AG10803 (cell line): ENCODE measurements around the gene ASB5.
A peak's percentile ranks its signal among the peaks of the same experiment; 100 is the strongest.

Experiments used
- DNase-seq: peaks from one replicate; pipeline ENCODE4 v3.0.0; 2010; ENCODE audit warnings: low read depth
- H3K4me3 ChIP-seq: 2 replicates; pipeline ENCODE4 v1.5.1; 2011; ENCODE audit warnings: mild to moderate bottlenecking, low read length, control low read depth
- TF ChIP-seq, protein P1 (sequence below): conservative IDR thresholded peaks from 2 replicates; pipeline ENCODE4 v1.5.1; 2011; ENCODE audit warnings: mild to moderate bottlenecking, low read length, control low read depth, inconsistent platforms

Gene ASB5

DNA sequence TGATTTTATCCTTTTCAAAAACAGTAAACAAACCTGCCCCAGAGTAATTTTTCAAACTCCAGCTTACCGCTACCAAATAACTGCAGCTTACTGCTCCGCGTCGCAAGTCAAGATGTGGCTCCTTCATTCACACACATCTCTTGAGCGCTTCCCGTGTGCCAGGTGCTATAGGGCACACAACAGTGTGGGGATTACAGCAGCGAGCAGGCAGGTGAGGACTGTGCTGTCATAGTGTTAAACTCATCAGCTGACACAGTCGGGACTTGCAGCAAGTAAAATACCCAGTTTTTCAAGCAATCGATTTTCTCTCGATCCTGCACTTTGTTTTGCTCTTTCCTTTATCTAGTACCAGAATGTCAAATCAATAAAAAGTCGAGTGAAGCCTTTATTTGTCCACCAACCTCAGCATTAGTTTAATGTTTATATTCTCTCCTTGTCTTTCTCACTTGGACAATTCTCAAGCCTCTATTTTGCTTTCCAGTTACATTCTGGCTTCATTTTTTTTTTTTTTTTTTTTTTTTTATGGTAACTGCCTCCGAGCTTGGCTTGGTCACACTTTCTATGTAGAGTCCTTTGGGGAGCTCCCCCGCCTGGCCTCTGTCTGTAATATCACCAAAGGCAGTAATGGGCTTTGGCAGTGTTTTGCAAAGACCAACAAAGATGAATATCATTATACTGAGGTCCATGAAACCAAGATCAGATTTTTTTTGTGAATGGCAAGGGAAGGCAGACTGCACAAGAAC lies 8.3 kb upstream of the ASB5 start:
- TF ChIP-seq, protein P1, sequence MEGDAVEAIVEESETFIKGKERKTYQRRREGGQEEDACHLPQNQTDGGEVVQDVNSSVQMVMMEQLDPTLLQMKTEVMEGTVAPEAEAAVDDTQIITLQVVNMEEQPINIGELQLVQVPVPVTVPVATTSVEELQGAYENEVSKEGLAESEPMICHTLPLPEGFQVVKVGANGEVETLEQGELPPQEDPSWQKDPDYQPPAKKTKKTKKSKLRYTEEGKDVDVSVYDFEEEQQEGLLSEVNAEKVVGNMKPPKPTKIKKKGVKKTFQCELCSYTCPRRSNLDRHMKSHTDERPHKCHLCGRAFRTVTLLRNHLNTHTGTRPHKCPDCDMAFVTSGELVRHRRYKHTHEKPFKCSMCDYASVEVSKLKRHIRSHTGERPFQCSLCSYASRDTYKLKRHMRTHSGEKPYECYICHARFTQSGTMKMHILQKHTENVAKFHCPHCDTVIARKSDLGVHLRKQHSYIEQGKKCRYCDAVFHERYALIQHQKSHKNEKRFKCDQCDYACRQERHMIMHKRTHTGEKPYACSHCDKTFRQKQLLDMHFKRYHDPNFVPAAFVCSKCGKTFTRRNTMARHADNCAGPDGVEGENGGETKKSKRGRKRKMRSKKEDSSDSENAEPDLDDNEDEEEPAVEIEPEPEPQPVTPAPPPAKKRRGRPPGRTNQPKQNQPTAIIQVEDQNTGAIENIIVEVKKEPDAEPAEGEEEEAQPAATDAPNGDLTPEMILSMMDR = peak; percentile 76
- DNase-seq = peak; percentile 69
- H3K4me3 ChIP-seq = no peak overlapping the region

DNA sequence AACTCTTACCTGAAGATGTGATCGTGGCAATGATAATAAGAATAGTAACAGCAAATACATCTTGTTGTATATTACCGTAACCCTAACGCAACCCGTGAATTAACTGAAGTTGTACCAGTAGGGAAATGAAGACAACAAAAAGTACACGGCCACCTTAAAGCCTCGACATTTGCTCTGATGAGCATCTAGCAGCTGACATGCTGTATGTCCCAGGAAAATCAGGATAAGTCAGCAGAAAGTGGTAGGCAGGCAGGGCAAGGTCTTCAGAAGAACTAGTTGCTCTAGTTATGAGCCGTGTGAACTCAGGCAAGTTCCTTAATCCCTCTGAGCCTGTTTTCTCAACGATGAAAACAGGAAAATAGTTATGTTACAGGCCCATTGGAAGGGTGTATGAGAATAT lies 7.7 kb upstream of the ASB5 start:
- TF ChIP-seq, protein P1 = no peak
- DNase-seq = no peak
- no peak overlapping the region for H3K4me3 ChIP-seq

DNA sequence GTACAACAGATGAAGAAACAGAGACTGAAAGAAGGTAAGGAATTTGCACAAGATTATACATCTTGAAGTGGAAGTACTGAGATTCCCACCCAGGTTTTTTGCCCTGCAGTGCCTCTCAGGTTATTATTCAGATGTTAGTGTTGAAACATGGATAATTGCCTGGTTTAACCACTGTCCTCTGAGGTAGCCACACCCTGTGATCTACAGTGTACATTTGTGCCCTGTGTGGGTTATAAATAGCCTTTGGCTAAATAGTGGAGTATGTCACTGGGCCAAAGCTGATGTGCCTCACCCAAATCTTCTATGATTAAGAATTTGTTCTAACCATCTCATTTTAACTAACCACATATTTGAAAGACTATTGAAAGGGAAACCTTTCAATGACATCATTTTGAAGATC lies 5.4 kb upstream of the ASB5 start:
- peak; percentile 73 for DNase-seq
- TF ChIP-seq, protein P1 = no peak
- H3K4me3 ChIP-seq = no peak overlapping the region

DNA sequence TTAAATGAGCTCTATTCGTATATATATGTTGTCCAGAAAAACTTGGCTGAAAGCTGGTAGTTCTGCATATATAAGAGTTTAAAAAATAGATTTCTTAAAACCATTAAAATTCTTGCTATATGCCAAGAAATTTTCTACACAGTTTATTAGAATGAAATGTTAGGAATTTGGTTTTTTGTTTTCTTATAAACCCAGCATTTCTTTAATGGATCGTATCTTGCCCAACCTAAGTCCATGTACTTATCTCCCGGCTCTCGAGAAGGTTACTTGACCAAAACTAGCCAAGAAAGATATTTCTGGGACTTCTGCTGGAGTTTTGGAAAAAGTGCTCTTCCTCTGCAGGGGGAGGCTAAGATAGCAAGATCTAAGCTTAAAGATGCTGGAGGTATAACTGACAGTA lies 4.7 kb upstream of the ASB5 start:
- H3K4me3 ChIP-seq = no peak overlapping the region
- DNase-seq = peak; percentile 42
- TF ChIP-seq, protein P1 = no peak

DNA sequence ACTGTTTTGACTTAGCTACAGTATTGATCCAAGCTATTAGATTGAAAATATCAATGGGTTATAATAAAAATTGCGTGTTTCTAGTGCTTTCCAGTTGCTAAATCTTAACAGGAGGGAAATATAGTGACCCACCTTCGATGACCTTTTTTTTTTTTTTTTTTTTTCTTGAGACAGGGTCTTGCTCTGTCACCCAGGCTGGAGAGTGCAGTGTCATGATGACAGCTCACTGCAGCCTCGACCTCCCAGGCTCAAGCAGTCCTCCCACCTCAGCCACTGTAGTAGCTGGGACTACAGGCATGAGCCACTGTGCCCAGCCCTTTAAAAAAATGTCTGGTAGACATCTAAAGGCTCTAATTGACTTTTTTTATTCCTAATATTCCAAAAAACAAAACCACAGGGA lies 3.8 kb upstream of the ASB5 start:
- DNase-seq = no peak
- TF ChIP-seq, protein P1 = no peak
- no peak overlapping the region for H3K4me3 ChIP-seq

DNA sequence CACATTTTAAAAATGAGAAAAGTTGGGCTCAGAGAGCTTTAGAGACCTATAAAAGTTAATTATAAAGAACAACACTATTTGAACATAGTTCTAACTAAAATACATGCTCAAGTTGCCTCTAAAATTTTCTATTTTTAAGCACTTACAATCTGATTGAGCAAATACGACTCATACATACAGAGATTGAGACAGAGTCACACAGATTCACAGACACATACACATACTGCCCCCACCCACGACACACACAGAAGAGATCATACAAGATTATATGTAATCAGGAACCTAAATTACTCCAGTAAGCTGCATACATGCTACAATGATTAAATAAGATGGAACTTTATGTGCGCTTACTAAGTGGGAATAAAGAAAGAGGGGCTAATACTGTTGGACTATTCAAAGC lies 2.7 kb upstream of the ASB5 start:
- TF ChIP-seq, protein P1 = no peak
- DNase-seq = peak; percentile 55
- no peak overlapping the region for H3K4me3 ChIP-seq

DNA sequence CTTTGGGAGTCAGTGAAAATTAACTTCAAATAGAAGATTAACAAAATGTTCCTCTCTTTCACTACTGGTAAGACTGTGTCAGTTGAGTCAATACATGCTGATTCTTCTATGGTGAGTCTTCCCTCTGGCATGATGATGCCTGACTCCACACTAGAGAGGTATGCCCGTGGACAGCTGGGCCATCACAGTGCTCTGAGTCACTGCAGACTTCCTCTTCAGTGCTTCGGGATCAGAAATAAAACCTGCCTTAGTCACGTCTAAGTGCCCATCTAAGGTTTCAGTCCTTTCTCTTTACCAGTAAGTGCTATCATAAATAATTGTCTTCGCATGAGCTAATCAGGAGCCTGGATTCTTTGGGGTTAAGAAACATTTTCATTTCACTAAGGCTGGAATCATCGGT lies 1.6 kb upstream of the ASB5 start:
- peak; percentile 98 for DNase-seq
- peak overlapping the region; percentile 18; the same call in 1 of the 2 replicates for H3K4me3 ChIP-seq
- TF ChIP-seq, protein P1 = no peak
